HG03045 (cell line): ENCODE measurements around the gene CRYGN.

Experiments
- ATAC-seq: cut with Tn5 transposase; IDR thresholded peaks from one replicate; pipeline ENCODE4 v1.9.1; 2021; ENCODE audit warnings: mild to moderate bottlenecking, moderate library complexity; ENCODE audit not compliant: unreplicated experiment

CRYGN gene

GRCh38 chr7:151427705-151428377, 12.1 kb downstream of the CRYGN start:
- ATAC-seq: no peak

GRCh38 chr7:151426904-151427704, 12.8 kb downstream of the CRYGN start:
- ATAC-seq: no peak

- ATAC-seq: no peak
These were observed 13.5 kb downstream of the CRYGN start for GRCh38 chr7:151426441-151426903.

DNA sequence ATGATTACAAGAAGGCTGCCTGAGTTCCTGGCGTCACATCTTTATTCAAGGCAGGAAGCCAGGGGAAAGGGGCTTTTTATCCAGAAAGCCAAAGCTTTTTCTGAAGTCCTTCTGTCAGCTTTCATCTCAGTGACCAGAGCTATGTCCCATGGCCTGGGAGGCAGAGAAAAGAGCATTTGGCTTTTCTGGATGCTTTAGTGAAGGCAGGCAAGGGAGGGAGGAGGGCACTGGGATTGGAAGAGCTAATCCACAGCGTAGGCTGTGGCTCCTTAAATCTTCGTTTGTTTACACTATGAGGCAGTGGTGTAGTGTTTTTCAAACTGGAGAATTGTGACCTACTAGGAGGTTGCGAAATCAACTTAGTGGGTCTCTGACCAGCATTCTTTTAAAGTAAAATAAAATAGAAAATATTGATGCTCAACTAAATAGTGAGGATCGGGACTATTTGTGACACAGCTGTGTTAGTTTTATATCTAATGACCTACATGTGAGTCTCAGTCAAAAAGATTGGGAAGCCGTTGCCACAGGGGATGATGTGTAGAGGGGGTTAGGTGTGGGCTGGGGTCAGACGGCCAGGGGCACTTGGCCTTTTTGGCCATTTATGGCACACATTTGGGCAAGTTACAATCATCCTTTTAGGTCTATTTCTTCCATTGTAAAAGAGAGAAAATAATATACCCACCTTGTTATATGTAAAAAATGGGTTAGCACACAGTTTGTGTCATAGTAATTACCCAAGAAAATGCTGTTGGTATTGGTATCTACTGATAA, 14.1 kb downstream of the CRYGN start:
- ATAC-seq: no peak

DNA sequence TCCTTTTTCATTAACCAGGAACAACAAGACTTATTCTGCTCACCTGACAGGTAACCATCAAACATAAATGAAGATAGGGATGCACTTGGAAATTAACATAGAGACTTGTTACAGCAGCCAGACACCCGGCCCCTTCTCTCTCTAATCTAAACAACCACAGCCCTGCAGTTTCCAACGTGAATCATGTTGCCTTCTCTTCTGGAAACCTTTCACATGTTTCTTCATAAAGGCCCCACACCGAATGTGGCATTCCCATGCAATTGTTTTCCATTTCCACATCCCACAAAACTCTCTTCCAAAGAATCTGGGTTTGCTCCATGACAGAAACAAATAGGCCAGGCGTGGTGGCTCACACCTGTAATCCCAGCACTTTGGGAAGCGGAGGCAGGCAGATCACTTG, 15.1 kb downstream of the CRYGN start:
- no peak for ATAC-seq

DNA sequence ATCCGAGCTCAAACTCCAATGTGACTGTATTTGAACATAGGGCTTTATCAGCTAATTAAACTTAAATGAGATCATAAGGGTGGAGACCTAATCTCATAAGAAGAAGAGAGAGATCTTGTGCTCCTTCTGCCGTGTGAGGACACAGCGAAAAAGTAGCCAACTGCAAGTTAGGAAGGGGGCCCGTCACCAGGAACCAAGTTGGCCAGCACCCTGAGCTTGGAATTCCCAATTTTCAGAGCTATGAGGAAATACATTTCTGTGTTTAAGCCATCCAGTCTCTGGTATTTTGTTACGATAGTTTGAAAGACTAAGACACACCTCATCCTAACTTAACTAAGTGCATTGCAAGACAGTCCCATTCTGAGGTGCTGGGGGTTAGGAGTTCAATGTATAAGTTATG, 16.0 kb downstream of the CRYGN start:
- no peak for ATAC-seq

DNA sequence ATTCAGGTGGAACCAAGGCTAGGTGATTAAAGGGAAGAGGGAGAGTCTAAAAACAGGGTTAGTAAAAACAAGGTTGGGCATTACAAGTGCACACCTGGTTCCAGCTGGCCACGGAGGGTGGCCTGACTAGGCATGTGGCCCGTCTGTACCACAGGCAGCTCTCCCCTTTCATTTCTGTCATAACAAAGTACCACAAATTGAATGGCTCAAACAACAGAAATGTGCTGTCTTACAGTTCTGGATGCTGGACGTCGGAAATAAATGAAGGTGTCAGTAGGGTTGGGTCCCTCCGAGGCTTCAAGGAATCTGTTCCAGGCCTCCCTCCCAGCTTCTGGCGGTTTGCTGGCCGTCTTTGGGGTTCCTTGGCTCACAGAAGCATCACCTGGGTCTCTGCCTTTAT, 16.7 kb downstream of the CRYGN start:
- ATAC-seq: no peak

- ATAC-seq: no peak
These were observed 17.7 kb downstream of the CRYGN start for GRCh38 chr7:151422212-151422611.

- no peak for ATAC-seq
These were observed 19.8 kb downstream of the CRYGN start for GRCh38 chr7:151420144-151420543.

DNA sequence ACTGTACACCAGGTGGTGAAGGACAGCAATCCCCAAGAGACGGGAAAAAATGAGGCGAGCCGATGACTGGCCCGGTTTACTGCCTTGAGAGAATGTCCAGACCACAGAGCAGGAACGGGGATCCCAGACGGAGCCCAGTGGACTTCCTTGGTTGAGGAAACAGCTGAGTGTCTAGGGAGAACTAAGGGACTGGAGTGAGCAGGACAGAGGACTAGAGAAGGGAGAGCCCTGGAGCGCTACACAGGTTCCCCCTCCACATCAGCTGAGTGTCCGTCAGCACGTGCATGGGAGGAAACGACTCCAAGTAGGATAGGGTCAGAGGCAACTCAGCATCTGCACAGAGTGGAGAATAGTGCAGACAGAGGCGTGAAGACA, 23.0 kb downstream of the CRYGN start:
- no peak for ATAC-seq

GRCh38 chr7:151416112-151416940, 23.6 kb downstream of the CRYGN start:
- ATAC-seq: no peak

GRCh38 chr7:151415375-151416105, 24.4 kb downstream of the CRYGN start:
- no peak for ATAC-seq

- no peak for ATAC-seq
These were observed 26.7 kb downstream of the CRYGN start for GRCh38 chr7:151413241-151413640.

GRCh38 chr7:151412318-151412717, 27.6 kb downstream of the CRYGN start:
- ATAC-seq: no peak

DNA sequence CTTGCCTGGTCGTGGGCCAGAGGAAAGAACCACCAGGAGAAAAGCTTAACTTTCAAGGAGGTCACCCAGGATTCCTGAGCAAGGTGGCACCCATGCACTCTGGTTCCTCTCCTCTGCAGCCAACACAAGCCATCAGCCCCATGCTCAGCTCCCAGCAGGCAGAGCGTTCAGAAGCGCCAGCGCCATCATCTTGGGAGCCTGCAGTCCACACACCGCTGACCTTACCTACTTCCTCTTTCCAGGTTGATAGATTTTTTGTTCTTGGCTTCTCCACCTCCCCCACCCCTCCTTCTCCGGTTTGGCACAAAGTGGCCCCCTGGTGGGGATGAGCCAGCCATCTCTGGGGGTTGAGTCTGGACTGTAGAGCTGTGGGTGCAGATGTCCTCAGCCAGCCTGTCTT, 28.4 kb downstream of the CRYGN start:
- no peak for ATAC-seq

GRCh38 chr7:151410405-151411390, 29.2 kb downstream of the CRYGN start:
- ATAC-seq: no peak

DNA sequence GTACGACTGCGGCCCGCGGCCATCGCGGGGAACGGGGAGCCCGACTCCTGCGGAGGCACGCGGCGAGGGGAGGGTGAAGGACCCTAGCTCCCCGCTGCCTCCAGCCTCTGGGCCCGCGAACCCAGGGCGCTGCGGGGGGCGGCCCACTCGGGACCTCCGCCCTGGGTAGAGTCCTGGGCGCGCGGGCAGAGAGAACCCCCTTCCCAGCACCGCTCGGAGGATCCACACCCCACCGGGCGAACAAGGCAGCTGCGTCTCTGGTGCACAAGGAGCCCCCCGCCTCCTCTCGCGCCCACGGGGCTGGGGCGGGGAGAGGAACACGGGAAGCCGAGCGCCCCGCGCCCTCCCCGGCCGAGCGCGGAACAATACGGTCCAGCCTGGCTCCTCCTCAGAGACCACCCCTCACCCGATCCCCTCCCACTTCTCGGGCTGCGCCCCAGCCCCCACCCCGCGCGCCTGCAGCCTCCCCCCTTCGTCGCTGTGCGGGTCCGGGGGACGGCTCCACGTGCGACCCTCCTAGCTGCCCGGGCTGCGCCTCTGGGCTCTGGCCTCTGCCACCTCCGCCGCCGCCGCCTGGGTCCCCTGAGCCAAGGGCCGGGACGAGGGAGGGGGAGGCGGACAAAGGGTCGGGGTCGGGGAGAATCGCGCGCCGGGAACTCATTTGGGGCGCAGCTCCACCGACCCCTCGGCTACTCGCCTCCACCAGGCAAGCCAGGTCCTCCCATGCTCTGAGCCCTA, 30.1 kb downstream of the CRYGN start, which contains the start of gene WDR86:
TSS of gene WDR86 (minus strand) at position 372 of the 738 bp plus-strand sequence. CDS start 449 bp downstream, outside the sequence.
- no peak for ATAC-seq
